Measurements from ENCODE around the gene DCDC2B.

DNA sequence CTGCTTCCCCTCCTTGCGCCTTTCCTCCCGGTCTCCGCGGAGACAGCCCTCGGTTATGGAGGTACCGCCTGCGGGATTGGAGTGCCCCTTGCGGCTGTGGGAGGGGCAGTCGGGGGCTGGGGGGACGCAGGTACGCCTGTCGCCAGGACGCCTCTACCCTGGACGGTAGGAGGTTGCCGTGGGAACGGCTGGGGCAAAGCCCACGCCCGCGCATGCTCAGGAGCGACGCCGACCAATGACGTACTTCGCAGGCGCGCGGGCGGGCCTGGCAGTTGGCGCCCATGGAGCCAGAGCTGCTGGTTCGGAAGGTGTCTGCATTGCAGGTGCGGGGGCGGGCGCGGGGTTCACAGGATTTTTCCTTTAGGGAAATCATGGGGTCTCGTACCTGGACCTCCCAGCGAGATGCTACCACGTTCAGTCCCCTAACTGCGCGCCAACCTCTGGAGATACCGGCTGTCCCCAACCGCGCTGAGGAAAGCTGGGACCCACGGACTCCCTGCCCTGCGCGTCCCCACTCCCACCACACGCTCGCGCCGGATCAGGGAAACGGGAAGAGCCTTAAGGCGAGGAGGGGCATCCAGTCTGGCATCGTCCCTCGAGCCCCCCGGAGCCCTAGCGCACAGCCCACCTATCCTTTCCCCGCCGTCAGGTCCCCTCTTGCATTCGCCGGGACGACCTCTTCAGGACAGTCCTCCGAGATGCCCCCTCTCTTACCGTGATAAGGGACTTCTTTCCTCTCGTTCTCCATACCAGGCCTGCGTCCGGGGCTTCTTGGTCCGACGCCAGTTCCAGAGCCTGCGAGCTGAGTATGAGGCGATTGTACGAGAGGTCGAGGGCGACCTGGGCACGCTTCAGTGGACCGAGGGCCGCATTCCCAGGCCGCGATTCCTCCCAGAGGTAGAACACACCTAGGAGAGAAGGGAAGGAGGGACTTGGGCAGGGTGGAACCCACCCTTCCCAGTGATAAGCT is 3.2 kb upstream of the DCDC2B start, which contains the start of gene IQCC:
- no peak for TF ChIP-seq ZNF532 (CRISPR knock-in tag; IDR thresholded peaks at IDR 0.05; ENCODE audit: borderline replicate concordance)
- no peak for TF ChIP-seq NFYB (CRISPR knock-in tag; conservative IDR thresholded peaks at IDR 0.05; ENCODE audit: low read depth)
- TF ChIP-seq, protein P1, sequence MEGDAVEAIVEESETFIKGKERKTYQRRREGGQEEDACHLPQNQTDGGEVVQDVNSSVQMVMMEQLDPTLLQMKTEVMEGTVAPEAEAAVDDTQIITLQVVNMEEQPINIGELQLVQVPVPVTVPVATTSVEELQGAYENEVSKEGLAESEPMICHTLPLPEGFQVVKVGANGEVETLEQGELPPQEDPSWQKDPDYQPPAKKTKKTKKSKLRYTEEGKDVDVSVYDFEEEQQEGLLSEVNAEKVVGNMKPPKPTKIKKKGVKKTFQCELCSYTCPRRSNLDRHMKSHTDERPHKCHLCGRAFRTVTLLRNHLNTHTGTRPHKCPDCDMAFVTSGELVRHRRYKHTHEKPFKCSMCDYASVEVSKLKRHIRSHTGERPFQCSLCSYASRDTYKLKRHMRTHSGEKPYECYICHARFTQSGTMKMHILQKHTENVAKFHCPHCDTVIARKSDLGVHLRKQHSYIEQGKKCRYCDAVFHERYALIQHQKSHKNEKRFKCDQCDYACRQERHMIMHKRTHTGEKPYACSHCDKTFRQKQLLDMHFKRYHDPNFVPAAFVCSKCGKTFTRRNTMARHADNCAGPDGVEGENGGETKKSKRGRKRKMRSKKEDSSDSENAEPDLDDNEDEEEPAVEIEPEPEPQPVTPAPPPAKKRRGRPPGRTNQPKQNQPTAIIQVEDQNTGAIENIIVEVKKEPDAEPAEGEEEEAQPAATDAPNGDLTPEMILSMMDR (IDR thresholded peaks at IDR 0.05) = no peak
- TF ChIP-seq, protein P2, sequence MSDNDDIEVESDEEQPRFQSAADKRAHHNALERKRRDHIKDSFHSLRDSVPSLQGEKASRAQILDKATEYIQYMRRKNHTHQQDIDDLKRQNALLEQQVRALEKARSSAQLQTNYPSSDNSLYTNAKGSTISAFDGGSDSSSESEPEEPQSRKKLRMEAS (CRISPR knock-in tag; IDR thresholded peaks at IDR 0.05) = no peak
